Activated CD8-positive, alpha-beta memory T cell treated with anti-CD3 and anti-CD28 coated beads, Interleukin-2, amount 50 U/mL, for 48 hours (primary cell): ENCODE measurements around the gene GLDN.

Source experiments
- DNase-seq: peaks from one replicate; pipeline ENCODE4 v3.0.0-alpha.2; 2020

The GLDN gene

DNA sequence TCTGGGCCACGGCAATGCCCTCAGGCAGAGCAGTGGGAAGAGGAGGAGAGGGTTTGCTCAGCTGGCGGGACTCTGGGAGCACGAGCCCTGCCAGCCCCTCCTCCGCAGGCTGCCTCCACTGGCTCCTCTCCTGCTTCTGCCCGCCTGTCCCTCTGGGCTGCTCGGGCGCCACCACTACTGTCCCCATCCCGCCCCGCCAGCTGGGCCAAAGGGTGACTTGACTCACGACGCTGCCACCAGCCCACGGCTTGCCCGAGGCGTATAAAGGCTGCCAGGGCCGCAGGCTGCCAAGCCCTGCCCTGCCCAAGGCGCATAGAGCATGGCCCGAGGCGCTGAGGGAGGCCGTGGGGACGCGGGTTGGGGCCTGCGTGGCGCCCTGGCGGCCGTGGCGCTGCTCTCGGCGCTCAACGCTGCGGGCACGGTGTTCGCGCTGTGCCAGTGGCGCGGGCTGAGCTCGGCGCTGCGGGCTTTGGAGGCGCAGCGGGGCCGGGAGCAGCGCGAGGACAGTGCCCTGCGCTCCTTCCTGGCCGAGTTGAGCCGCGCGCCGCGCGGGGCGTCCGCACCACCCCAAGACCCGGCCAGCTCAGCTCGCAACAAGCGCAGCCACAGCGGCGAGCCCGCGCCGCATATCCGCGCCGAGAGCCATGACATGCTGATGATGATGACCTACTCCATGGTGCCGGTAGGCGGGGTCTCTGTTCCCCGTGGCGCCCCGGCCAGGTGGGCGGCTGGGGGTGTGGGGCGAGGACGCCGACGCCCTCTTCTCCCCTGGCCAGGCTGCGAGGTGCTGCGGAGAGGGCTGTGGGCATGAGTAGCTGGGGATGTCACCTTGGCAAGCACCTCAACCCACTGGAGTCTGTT, at the start of gene GLDN:
Gene GLDN (plus strand): TSS at position 290 of the 861 bp plus-strand sequence. CDS start 30 bp downstream, at position 320.
- DNase-seq, result no peak

DNA sequence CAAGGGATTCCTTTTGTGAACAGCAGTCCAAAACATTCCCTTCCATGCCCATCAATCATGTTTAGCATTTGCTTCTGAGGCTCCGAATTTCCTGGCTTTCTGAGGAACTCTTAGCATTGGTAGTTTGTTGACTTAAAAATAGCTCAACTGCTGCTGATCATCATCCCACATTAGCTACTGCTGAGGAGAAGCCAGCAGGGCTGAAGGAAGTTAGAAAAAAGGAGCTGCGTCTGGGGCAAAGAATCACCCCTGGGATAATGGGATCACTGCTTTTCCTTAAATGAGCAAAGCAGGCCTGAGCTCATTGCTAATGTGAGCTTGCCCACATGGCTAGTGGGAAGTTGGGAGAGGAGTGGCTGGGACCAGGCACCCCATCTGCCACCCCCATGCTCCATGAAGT, 42.8 kb upstream of the GLDN start:
- DNase-seq, result no peak

DNA sequence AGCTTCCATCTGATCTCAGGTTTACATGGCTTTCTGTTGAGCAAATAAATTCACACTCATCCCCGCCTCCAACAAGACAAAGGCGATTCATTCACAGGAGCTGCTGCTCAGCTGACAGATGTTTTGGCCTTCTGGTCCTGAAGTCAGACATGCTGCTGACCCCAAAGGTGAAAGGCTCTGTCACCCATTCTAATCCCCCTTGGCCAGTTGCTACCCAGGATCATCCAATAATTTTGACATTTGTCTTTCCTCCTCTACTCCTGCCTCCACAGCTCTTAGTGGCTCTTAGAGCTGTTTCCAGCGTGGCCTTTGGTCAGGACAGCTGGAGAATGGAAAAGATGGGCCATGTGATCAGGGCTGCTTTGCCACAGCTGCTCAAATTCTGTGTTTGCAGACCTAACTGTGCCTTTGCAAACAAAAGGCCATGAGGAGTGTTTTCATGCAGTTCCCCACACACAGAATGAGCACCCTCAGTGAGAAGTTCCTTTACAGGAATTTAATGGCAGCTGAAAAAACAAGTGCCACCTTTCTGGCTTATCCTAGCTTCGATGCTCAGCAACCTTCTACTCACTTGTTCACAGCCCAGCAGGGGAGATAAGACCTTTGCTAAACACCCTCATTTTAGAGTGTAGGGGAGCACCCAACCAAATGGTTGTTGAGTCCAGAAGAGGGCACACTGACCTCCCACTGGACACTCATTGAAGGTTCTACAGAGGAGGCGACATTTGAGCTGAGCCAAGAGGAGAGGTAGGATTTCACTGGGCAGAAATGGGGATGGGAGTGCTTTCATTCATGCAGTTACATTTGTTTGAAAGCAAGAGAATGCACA, 42.1 kb upstream of the GLDN start:
- no peak for DNase-seq

DNA sequence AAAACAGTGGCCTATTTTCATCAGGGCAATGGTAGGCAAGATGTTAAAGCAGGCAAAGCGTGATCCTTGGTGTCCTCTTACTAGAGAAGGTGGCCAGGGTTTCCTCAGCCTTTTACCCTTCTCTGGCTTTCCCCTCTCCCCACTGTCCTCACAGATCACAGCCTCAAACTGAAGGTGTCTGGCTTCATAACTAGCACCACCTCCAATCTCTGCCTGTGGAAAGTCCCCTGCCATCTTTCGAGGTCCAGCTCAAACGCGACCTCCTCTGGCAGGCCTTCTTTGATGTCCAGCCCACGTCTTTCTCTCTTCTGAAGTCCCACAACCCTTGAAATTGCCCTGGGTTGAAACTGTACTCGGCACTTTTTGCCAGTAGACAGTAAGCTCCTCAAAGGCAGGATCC, 39.0 kb upstream of the GLDN start:
- DNase-seq, result no peak

DNA sequence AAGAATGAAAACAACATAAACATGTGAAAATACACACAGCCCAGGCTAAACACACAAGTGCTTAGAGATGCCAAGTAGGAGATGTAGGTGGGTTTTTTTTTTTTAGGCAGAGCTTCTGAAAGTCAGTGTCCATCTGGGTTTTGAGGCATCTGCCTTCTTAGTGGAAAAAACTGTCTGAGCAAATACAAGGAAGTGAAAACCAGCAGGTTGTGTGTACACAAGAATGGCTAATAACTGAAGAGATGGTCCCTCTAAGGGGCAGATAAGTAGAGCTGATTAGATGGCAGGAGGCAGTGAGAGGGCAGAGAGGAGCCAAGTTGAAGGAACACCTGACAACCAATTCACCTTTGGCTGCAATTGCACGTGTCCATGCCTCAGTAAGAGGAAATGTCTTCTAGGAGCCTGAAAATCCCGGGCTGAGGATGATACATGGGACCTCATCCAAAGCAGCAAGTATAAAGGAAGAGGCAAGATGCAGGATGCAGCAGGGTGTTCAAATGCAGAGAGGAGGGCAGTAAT, 37.9 kb upstream of the GLDN start:
- no peak for DNase-seq

DNA sequence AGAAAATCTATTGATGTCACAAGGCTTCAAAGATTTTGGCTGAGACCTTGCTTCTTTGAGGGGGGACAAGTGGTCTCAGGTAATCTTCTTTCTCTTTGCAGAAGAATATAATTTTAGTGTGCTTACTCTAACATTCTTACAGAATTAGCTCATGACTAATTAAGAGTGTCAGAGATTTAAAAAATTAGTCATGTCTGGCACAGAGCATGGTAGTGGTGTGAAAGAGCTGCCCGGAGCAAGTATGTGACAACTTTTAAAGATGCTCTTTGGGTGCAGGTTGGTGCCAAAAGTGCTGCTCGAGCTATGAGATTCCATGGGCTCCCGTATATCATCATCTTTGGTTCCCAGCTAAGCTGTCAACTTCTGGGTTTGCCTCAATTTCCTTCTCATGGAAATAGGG, 34.1 kb upstream of the GLDN start:
- DNase-seq, result no peak

DNA sequence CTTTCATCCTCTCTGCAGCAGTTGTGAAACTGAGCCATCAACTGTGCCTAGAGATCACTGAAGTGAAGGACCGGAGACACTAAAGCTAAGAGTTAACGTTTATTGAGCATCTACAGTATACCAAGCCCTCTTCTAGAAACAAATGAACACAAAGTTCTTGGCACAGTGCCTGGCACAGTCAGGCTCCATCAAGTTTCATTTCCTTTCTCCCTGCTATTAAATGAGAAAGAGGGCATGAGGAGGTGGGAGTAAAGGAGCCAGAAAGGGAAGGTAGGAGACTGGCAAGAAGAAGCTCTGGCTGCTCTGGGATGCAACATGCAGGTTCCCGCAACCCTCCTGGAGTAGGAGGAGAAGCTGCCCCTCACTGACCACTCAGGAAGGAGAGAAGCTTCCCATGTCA, 33.6 kb upstream of the GLDN start:
- DNase-seq, result no peak

DNA sequence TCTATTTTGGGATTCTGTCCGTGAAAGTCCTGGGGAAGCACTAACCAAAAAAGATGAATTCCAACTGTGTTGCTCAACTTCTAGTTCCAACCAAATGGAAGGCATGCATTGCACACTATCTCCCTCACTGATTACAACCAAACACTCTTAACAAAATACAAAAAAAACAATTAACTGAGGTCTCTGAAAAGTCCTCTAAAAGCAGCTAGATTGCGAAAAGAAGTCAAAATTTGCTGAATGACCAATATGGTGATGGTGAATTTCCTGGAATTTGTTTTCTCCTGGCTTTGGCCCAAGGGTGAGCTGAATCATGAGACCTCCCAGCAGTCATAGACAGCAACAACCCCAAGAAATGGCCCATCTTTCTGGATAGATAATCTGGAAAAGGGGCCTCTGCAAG, 31.4 kb upstream of the GLDN start:
- DNase-seq, result no peak

DNA sequence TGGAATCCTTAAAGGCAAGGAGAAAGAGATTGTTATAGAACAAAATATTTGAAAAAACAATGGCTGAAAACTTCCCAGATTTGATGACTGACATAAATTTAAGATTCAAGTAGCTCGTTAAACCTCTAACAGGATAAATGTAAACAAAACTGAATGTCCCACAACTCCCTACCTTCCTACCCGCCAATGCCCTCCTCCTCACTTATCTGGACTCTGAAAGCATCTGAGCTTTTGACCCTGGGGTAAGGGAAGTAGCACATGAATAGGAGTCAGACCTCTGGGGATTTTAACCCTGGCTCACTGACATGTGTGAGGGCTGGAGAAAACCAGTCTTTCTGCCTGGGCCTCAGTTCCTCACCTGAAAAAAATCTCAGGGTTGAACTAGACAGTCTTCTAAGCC, 29.9 kb upstream of the GLDN start:
- no peak for DNase-seq

DNA sequence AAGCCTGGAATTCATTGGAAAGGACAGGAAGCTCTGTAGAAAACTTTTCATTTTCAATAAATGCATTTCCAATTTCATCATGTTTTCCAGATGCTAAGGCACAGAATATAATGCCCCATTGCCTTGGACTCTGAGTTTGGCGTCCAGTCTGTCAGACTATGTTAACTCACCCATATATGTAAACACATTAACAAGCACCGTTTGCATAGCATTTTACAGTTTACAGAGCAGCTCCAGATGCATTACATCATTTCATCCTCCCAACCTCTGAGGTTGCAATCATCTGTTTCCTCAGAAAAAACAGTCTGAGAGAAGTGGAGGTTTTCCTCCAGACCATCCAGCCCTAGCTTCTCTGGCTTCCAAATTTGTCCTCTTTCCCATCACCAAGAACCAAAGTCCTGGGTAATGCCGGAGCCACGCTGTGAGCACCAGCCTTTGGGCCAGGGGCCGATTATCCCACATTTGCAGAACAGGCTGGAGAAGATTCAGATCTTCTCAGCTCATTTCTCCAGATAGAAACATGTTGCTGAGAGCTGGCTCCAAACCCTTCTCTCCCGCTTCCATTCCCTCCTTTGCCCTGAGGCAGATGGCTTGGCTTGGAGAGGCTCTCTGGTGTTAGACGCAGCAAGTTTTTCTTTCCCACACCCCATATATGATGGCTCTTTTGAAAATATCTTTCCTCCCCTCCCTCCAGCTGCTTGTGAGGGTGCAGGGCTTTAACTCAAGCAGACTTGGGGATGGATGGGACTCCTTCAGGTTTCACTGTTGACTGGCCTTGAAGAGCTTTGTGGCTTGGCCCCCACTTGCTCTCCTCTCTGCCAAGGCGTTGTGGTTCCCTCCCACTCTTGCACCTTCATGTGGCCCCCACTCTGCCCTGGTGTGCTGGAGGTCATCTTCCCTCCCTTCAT, 29.0 kb upstream of the GLDN start:
- DNase-seq, result no peak

DNA sequence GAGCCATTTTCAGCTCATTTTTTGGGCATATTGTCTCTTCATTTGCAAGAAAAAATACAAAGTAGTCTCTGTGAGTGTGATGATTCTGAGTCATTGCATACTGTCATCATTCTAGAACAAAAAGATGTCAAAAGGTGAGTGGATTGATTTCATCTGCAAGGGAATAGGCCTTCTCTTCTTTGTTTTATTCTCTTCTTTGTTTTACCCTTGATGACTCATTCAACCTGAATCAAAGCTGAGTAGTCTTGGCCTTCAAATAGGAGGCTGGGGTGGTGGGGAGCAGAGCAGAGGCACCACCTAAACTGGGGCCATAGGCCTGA, 28.4 kb upstream of the GLDN start:
- no peak for DNase-seq

DNA sequence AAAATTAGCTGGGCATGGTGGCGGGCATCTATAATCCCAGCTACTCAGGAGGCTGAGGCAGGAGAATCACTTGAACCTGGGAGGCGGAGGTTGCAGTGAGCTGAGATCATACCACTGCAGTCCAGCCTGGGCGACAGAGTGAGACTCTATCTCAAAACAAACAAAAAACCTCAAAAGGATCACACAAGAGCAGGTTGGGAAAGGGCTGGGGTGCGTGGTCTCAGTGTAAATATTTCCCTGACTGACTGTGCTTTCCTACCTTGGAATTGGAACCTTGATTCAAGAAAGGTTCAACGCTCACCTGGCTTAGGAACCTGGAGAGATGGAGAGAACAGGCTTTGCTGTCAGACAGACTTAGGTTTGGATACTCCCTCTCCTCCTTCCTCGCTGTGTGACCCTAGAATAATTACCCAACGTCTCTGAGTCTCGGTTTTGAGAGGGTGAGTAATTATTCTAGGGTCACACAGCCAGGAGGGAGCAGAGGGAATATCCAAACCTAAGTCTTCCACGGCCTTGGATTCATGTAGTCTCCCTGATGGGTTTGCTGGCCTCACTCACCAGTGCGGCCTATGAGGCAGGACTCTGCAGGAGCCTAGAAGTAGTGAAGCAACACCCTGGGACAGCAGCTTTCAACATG, 27.7 kb upstream of the GLDN start:
- no peak for DNase-seq

DNA sequence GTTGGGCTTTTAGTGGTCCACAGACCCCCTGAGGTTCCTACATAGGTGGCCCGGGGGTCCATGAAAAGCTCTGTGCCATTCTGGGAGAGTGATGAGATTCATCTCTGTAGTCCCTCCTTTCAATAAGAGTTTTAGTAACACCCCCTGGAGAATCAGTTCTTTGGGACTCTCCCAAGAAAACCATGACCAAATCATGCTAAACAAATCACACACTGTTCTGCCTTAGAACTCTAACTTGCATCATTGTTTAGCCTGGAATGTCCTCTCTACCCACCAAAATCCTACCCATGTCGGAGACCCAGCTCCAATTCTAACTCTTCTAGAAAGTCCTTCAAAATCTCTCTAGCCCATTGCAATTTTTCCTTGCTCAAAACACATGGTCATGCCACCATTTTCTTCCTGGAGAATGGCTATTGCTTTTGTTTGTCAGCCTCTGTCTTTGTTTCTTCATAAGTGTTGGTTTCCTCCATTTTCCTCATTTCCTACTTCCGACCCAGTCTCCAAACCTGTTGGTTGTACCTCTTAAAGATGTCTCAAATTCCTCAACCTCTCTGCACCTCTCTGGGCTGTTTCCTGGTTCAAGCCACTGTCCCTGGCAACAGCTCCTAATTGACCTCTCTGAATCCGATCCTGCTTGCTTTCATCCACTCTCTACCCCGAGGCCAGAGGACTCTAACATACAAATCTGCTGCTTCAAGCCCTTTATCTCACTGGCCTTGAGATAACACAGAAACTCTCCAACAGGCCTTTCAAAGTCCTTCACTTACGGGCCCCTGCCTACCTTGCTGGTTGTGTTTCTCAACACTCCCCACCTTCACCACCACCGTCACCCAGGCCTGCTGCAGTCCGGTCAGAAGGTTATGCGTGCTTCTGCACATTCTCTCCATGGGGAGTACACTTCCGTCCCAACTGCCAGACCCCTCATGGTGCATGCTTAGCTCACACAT, 26.8 kb upstream of the GLDN start:
- DNase-seq, result no peak

DNA sequence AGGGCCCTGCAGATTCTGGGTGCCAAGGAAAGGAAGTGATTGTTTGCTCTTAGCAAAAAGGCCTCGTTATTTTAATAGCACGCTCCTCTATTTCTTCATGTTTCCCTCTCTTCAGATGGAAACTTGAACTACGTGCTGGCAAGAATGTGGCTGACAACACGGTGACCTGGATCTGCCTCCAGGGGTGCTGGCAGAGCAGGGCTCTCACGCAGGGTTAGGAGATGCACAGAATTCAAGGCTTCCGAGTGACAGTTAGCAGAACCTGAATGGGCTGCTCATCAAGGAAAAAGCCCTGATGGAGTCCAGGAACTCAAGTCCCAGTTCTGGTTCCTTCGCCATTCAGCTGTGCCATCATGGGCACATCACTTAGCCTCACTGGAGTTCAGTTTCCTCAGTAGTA, 25.7 kb upstream of the GLDN start:
- no peak for DNase-seq

DNA sequence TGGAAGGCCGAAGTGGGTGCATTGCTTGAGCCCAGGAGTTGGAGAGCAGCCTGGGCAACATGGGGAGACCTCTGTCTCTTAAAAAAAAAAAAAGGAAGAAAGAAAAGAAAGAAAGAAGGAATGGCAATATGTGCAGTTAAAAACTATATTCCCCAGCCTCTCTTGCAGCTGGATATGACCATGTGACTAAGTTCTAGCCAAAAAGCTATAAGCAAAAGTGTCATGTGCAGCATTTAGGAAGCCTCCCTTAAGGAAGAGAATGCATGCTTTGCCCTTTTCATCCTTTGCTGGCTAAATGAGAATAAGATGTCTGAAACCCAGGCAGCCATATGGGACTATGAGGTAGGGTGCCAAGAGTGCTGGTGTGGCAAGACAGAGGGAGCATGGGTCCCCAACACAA, 24.8 kb upstream of the GLDN start:
- DNase-seq, result no peak

DNA sequence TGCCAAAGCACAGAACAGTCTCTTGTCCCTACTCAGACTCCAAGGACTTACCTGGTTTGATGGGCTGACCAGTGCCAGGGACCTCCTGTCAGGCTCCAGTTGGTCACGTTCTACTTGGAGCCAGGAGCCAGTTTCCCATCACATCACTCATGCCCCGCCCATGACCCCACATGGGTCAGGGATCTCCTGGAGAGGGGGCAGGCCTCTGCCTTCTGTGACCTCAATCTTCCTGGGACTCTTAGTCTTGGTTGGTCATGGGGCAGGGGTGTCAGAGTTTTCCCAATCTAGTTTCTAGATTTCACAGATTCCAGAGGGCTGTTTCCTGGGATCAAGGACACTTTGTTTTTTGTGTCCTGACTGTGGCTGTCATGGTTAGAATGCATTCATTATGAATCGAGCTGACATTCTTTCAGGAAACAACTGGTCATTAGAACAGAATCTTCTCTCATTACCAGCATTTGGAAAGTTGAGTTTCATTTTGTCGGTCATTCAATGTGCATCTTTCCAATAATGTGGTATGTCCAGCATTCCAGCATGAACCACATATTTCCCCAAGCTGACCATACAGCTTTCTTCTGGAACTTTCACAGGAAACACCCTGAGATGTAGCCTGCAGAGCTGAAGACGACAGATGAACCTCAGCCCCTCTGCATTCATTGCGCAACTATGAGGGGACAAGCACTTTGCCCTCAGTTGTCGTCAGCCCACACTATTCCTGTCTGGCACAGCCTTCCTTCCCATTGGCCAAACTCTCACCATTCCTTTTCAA, 22.9 kb upstream of the GLDN start:
- no peak for DNase-seq

DNA sequence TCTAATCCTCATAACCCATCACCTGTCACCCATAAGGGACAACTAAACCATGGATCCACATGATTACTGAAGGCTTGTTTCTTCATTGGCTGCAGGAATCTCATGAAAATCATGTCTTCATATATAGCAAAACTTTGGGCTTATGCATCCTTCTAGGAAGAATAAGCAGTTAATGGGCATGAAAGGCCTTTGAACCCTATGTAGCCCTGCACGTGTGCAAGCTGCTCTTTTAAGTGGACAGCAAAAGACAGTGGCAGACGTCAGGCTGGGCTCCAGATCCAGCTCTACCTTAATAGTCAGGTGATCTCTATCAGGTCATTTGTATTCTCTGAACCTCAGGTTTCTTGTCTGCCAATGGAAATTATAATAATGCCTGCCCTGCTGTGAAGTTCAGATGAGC, 21.9 kb upstream of the GLDN start:
- DNase-seq, result no peak

DNA sequence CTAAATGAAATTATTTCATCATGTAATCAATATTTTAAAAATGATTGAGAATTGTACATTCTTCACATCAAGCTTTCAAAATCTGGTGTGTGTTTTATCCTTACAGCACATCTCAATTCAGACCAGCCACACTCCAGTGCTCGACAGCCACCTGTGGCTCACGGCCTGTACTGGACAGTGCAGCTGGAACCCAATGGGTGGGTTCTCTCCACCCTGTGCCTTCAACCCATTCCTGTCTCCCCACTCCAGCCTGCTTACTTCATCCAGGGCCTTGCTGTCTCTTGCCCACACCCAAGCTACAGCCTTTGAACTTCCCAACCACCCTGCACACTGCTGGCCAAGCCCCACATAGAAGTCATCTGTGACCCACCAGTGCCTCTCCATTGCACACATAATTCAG, 20.6 kb upstream of the GLDN start:
- no peak for DNase-seq

DNA sequence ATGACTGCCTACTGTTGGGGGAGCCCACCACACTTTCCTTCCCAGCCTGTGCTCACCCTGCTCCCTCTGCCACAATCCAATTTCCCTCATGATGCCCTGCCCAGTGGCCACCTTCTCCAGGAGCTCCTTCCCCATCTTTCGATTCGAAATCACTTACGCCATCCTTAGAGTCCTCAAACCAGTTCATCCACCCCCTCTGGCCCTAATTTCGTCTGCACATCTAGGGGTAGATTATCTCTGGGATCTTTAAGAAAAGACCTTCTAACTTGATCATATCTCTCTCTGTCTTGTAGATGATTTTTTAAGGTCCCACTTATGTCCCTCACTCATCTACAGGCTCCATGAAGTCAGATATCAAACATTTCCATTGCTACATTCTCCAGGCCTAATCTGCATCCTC, 20.1 kb upstream of the GLDN start:
- DNase-seq, result no peak

DNA sequence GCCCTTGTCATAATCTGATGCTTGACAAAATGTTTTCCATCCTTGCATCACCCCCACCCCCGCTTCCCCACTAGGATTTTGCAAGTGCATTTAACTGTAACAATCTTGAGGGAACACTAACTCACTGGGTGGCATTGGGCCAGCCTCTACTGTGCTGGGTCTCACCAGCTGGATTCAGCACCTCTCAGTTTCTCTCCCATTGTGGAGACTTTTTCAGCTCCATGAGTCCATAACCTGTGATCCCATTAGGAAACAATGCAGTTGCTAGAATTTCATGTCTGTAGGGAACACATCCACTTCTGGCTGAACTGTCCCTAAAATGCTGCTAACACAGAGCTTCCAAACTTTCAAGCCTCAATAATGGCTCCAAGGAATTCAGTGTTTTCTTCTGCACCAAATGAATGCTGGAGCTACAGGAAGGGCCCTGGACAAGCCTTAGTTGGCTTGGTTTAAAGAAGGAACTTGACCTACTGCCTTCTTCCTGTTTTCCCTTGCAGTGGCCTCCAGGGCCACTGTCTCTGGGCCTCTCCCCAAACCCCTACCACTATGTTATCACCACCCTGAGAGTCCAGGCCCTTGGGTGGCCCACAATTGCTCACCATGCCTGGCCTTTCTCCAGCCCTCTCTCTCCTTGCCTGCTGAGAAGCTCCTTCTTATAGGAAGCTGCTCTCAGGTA, 18.7 kb upstream of the GLDN start:
- no peak for DNase-seq
